Measurements from ENCODE around the gene LRRC43. TPM values are rescaled to one million over a fixed set of nuclear protein-coding genes. Genes with fewer than 3 reads are reported as not detected.

Gene LRRC43
- total and polyA plus RNA-seq, 4 donors, result 0.03 to 0.67 (median 0.13) TPM; not detected in 1

DNA sequence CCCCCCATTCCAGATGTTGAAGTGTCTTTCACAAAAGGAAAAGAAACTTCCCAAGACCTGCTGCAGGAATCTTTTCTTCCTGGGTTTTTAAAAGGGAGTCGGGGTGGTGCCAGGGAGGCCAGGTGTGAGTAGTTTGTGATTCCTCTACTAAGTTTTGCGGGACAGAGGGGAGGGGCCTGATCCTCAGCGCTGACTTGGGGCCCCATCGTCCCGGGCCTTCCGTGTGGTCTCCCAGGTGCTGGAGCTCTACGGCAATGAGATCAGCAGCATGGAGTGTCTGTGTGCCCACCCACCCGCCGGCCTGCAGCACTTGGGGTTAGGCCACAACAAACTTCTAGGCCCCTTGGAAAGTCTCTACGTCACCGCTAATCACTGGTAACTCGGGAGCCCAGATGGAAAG is 4.5 kb downstream of the LRRC43 start:
- Histone ChIP-seq H3K9me3 (ENCODE audit: control insufficient read depth in 4 of 4, low read length in 3 of 4) (no peaks in the 10 kb centered on the region), H3K4me1 (ENCODE audit: control insufficient read depth in 4 of 4, insufficient read depth in 4 of 4, low read length in 3 of 4) (peaks cover 5 to 17% (median 12%) of the 10 kb centered on the region in 4 donors), H3K36me3 (ENCODE audit: control insufficient read depth in 4 of 4, insufficient read depth in 3 of 4, low read depth in 1 of 4, low read length in 3 of 4) (no peaks in the 10 kb centered on the region), H3K27ac (ENCODE audit: low read depth in 1 of 2, low read length in 2 of 2) (no peak overlapping the region), H3K9ac (ENCODE audit: low read depth in 1 of 2, low read length in 2 of 2) (no peak overlapping the region), H3K27me3 (ENCODE audit: control insufficient read depth in 4 of 4, insufficient read depth in 4 of 4, low read length in 3 of 4) (no peaks in the 10 kb centered on the region), H3K4me3 (ENCODE audit: low read depth in 1 of 3, low read length in 3 of 3) (no peak overlapping the region)
- TF ChIP-seq RXRA (IDR thresholded peaks at IDR 0.05) (no peak), TAF1 (conservative IDR thresholded peaks at IDR 0.05) (no peak), SP1 (IDR thresholded peaks at IDR 0.05) (no peak), FOXA2 (IDR thresholded peaks at IDR 0.05) (no peak), EGR1 (IDR thresholded peaks at IDR 0.05; ENCODE audit: low read depth in 2 of 2) (no peak), YY1 (IDR thresholded peaks at IDR 0.05) (no peak)
- TF ChIP-seq, protein P1, sequence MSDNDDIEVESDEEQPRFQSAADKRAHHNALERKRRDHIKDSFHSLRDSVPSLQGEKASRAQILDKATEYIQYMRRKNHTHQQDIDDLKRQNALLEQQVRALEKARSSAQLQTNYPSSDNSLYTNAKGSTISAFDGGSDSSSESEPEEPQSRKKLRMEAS (IDR thresholded peaks at IDR 0.05), result no peak
- TF ChIP-seq, protein P2, sequence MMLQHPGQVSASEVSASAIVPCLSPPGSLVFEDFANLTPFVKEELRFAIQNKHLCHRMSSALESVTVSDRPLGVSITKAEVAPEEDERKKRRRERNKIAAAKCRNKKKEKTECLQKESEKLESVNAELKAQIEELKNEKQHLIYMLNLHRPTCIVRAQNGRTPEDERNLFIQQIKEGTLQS (IDR thresholded peaks at IDR 0.05), result no peak
- 92% methylated on average over 12 of the region's 12 CpGs for WGBS
- DNase-seq (ENCODE audit: low spot score), result no peak

DNA sequence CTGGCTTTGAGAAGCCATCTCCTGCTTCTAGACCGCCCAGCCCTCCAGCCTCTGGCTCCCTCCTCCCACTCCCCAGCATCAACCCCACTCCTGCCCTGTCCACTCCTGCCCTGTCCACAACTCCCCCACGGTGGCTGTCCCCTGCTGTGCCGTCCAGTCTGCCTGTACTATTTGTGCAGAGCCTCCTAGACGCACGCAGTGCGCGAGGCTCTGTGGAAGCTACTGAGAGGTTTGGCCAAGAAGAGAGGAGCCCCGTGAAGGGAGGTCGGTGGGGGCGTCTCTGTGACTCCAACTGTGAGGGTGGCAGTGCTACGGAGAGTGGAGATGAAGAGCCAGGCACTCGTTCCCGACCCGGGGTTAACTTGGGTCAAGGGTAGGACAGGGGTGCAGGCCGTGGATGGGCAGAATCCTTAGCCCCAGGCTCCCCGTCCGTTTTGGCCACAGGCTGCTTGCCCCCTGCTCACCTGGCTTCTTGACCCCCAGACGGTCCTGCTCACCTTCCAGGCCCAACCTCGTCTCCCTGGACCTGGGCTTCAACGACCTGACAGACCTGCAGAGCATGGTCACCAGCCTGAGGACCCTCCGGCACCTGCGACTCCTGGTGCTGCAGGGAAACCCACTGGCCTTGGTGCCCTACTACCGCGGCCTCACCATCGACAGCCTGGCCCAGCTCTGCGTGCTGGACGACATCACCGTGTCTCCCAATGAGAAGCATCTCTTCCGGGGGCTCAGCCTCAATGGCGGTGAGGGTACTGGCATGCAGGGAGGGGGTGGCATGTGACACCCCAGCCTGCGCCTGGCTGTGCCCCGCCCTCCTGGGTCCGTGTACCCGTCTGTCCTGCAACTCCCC is 6.9 kb downstream of the LRRC43 start:
- TF ChIP-seq SP1 (IDR thresholded peaks at IDR 0.05) (no peak), HNF4A (conservative IDR thresholded peaks at IDR 0.05) (no peak), TAF1 (conservative IDR thresholded peaks at IDR 0.05) (no peak), EGR1 (IDR thresholded peaks at IDR 0.05; ENCODE audit: low read depth in 2 of 2) (no peak)
- TF ChIP-seq, protein P3, sequence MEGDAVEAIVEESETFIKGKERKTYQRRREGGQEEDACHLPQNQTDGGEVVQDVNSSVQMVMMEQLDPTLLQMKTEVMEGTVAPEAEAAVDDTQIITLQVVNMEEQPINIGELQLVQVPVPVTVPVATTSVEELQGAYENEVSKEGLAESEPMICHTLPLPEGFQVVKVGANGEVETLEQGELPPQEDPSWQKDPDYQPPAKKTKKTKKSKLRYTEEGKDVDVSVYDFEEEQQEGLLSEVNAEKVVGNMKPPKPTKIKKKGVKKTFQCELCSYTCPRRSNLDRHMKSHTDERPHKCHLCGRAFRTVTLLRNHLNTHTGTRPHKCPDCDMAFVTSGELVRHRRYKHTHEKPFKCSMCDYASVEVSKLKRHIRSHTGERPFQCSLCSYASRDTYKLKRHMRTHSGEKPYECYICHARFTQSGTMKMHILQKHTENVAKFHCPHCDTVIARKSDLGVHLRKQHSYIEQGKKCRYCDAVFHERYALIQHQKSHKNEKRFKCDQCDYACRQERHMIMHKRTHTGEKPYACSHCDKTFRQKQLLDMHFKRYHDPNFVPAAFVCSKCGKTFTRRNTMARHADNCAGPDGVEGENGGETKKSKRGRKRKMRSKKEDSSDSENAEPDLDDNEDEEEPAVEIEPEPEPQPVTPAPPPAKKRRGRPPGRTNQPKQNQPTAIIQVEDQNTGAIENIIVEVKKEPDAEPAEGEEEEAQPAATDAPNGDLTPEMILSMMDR (IDR thresholded peaks at IDR 0.05; ENCODE audit: low read depth, low read length, missing input control), result no peak
- TF ChIP-seq, protein P1 (IDR thresholded peaks at IDR 0.05), result no peak
- TF ChIP-seq, protein P4, sequence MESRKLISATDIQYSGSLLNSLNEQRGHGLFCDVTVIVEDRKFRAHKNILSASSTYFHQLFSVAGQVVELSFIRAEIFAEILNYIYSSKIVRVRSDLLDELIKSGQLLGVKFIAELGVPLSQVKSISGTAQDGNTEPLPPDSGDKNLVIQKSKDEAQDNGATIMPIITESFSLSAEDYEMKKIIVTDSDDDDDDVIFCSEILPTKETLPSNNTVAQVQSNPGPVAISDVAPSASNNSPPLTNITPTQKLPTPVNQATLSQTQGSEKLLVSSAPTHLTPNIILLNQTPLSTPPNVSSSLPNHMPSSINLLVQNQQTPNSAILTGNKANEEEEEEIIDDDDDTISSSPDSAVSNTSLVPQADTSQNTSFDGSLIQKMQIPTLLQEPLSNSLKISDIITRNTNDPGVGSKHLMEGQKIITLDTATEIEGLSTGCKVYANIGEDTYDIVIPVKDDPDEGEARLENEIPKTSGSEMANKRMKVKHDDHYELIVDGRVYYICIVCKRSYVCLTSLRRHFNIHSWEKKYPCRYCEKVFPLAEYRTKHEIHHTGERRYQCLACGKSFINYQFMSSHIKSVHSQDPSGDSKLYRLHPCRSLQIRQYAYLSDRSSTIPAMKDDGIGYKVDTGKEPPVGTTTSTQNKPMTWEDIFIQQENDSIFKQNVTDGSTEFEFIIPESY (IDR thresholded peaks at IDR 0.05), result no peak
- TF ChIP-seq, protein P2 (IDR thresholded peaks at IDR 0.05), result no peak
- TF ChIP-seq, protein P5, sequence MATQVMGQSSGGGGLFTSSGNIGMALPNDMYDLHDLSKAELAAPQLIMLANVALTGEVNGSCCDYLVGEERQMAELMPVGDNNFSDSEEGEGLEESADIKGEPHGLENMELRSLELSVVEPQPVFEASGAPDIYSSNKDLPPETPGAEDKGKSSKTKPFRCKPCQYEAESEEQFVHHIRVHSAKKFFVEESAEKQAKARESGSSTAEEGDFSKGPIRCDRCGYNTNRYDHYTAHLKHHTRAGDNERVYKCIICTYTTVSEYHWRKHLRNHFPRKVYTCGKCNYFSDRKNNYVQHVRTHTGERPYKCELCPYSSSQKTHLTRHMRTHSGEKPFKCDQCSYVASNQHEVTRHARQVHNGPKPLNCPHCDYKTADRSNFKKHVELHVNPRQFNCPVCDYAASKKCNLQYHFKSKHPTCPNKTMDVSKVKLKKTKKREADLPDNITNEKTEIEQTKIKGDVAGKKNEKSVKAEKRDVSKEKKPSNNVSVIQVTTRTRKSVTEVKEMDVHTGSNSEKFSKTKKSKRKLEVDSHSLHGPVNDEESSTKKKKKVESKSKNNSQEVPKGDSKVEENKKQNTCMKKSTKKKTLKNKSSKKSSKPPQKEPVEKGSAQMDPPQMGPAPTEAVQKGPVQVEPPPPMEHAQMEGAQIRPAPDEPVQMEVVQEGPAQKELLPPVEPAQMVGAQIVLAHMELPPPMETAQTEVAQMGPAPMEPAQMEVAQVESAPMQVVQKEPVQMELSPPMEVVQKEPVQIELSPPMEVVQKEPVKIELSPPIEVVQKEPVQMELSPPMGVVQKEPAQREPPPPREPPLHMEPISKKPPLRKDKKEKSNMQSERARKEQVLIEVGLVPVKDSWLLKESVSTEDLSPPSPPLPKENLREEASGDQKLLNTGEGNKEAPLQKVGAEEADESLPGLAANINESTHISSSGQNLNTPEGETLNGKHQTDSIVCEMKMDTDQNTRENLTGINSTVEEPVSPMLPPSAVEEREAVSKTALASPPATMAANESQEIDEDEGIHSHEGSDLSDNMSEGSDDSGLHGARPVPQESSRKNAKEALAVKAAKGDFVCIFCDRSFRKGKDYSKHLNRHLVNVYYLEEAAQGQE (IDR thresholded peaks at IDR 0.05), result no peak
- WGBS, result 89% methylated on average over 34 of the region's 34 CpGs
- Histone ChIP-seq H3K4me3 (ENCODE audit: low read depth in 1 of 3, low read length in 3 of 3) (no peak overlapping the region), H3K36me3 (ENCODE audit: control insufficient read depth in 4 of 4, insufficient read depth in 3 of 4, low read depth in 1 of 4, low read length in 3 of 4) (no peaks in the 10 kb centered on the region), H3K9ac (ENCODE audit: low read depth in 1 of 2, low read length in 2 of 2) (no peak overlapping the region), H3K27me3 (ENCODE audit: control insufficient read depth in 4 of 4, insufficient read depth in 4 of 4, low read length in 3 of 4) (no peaks in the 10 kb centered on the region), H3K27ac (ENCODE audit: low read depth in 1 of 2, low read length in 2 of 2) (no peak overlapping the region), H3K9me3 (ENCODE audit: control insufficient read depth in 4 of 4, low read length in 3 of 4) (no peaks in the 10 kb centered on the region), H3K4me1 (ENCODE audit: control insufficient read depth in 4 of 4, insufficient read depth in 4 of 4, low read length in 3 of 4) (peaks cover 4 to 12% (median 7%) of the 10 kb centered on the region in 4 donors)
- no peak for DNase-seq (ENCODE audit: low spot score)
